ENCODE results near the gene AATF.

Gene AATF

DNA sequence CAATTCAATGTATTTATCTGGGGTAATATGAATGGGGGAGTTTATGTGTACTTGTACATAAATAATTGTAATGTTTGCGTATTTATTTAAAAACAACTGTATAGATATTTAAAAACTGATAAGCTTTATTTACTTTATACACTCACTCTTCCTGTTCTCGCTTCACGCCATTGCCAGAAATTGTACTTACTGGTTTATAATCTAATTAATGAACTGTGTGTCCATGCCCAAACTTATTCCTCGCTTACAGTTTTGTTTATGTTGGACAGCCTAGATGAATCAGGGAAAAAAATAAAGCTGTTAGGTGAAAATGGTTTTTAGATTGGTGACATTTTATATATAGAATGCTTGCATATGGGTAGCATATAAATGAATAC, 30.8 kb downstream of the AATF start:
- H3K27me3 Mint-ChIP-seq = no peaks in the 10 kb centered on the region
- H3K27ac Mint-ChIP-seq = no peak overlapping the region
- peaks cover 24% of the 10 kb centered on the region for H3K36me3 Mint-ChIP-seq
- no peak overlapping the region for H3K4me3 Mint-ChIP-seq
- no peaks in the 10 kb centered on the region for H3K9me3 Mint-ChIP-seq
- peaks cover 77% of the 10 kb centered on the region for H3K4me1 Mint-ChIP-seq

GRCh38 chr17:36980280-36980761, 31.6 kb downstream of the AATF start:
- Mint-ChIP-seq H3K4me1 (peaks cover 69% of the 10 kb centered on the region), H3K27me3 (no peaks in the 10 kb centered on the region), H3K9me3 (no peaks in the 10 kb centered on the region), H3K4me3 (no peak overlapping the region), H3K36me3 (peaks cover 24% of the 10 kb centered on the region), H3K27ac (no peak overlapping the region)

- H3K36me3 Mint-ChIP-seq = peaks cover 36% of the 10 kb centered on the region
- H3K27ac Mint-ChIP-seq = no peak overlapping the region
- peaks cover 47% of the 10 kb centered on the region for H3K4me1 Mint-ChIP-seq
- H3K27me3 Mint-ChIP-seq = no peaks in the 10 kb centered on the region
- no peaks in the 10 kb centered on the region for H3K9me3 Mint-ChIP-seq
- H3K4me3 Mint-ChIP-seq = no peak overlapping the region
Measured at GRCh38 chr17:36983618-36984017, 34.9 kb downstream of the AATF start.

GRCh38 chr17:36989173-36989572, 40.4 kb downstream of the AATF start:
- Mint-ChIP-seq H3K4me3 (no peak overlapping the region), H3K9me3 (no peaks in the 10 kb centered on the region), H3K36me3 (peaks cover 38% of the 10 kb centered on the region), H3K27ac (no peak overlapping the region), H3K4me1 (peaks cover 18% of the 10 kb centered on the region), H3K27me3 (no peaks in the 10 kb centered on the region)

- Mint-ChIP-seq H3K9me3 (no peaks in the 10 kb centered on the region), H3K4me3 (no peak overlapping the region), H3K4me1 (peaks cover 14% of the 10 kb centered on the region), H3K27me3 (no peaks in the 10 kb centered on the region), H3K27ac (no peak overlapping the region), H3K36me3 (peaks cover 45% of the 10 kb centered on the region)
Measured at GRCh38 chr17:36992701-36993100, 43.9 kb downstream of the AATF start.

GRCh38 chr17:36993227-36993626, 44.5 kb downstream of the AATF start:
- no peak overlapping the region for H3K4me3 Mint-ChIP-seq
- H3K36me3 Mint-ChIP-seq = peaks cover 48% of the 10 kb centered on the region

GRCh38 chr17:36994438-36994837, 45.7 kb downstream of the AATF start:
- Mint-ChIP-seq H3K4me3 (no peak overlapping the region), H3K27me3 (no peaks in the 10 kb centered on the region), H3K27ac (no peak overlapping the region), H3K9me3 (peaks cover 2% of the 10 kb centered on the region), H3K4me1 (peaks cover 19% of the 10 kb centered on the region), H3K36me3 (peaks cover 47% of the 10 kb centered on the region)

More at GRCh38 chr17:36993227-36993626, 44.5 kb downstream of the AATF start:
- Mint-ChIP-seq H3K9me3 (no peaks in the 10 kb centered on the region), H3K4me1 (peaks cover 17% of the 10 kb centered on the region), H3K27ac (no peak overlapping the region), H3K27me3 (no peaks in the 10 kb centered on the region)

GRCh38 chr17:36999471-36999870, 50.7 kb downstream of the AATF start:
- H3K9me3 Mint-ChIP-seq = peaks cover 16% of the 10 kb centered on the region
- H3K4me3 Mint-ChIP-seq = no peak overlapping the region
- peaks cover 60% of the 10 kb centered on the region for H3K36me3 Mint-ChIP-seq
- H3K27ac Mint-ChIP-seq = peak overlapping the region; percentile 32
- H3K4me1 Mint-ChIP-seq = peaks cover 13% of the 10 kb centered on the region
- H3K27me3 Mint-ChIP-seq = no peaks in the 10 kb centered on the region

DNA sequence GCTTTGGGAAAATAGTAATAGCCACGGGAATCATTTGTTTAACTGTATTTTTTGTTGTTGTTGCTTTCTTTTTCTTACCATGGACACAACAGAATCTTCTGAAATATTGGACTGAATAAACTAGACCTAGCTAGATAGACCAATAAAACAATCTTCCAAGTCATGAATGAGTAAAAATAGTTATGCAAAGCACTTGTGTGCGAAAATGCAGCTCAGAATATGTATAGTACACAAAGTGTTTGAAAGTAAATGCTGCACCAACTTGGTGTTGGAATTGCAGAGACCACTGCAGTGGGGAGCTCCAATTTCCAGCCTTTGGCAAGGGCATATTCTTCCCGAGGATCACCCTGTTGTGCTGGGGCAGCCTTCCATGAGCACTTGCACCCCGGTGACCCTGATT, 68.0 kb downstream of the AATF start:
- Mint-ChIP-seq H3K9me3 (no peaks in the 10 kb centered on the region), H3K27ac (no peak overlapping the region), H3K4me3 (no peak overlapping the region), H3K36me3 (peaks cover 15% of the 10 kb centered on the region), H3K4me1 (peaks cover 20% of the 10 kb centered on the region), H3K27me3 (no peaks in the 10 kb centered on the region)

- peaks cover 20% of the 10 kb centered on the region for H3K4me1 Mint-ChIP-seq
- peaks cover 15% of the 10 kb centered on the region for H3K36me3 Mint-ChIP-seq
- H3K4me3 Mint-ChIP-seq = no peak overlapping the region
- no peaks in the 10 kb centered on the region for H3K27me3 Mint-ChIP-seq
- no peaks in the 10 kb centered on the region for H3K9me3 Mint-ChIP-seq
- H3K27ac Mint-ChIP-seq = no peak overlapping the region
Measured at GRCh38 chr17:37017404-37017803, 68.7 kb downstream of the AATF start.

DNA sequence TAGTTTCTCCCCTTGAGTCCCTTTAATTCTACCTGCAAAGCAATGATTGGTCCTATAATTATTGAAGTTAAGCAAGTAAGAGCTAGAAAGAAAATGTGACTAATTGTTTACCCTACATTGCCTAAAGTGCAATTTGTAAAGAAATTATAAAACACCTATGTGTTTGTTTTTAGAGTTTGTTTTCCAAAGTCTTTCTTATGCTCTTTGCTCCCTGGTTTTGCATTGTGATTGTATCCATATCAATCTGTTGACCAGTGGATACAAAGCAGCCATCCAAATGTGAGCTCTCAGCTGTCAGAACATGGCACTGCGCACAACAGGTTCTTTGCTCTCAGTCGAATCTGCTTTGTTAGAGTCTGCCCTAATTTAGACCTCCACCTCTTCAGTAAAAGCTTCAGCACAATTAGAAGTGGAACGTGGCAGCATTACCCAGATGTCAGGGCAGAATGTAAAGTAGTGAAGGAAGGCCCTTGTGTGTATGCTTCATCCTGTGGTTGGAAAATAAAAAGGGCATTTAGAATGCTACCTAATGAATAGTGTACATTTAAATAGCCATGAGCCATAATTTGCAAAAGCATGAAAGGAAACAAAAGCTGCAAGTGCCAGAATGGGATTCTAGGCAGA, 70.5 kb downstream of the AATF start:
- Mint-ChIP-seq H3K27me3 (no peaks in the 10 kb centered on the region), H3K4me3 (no peak overlapping the region), H3K36me3 (peaks cover 16% of the 10 kb centered on the region), H3K4me1 (peaks cover 11% of the 10 kb centered on the region), H3K9me3 (no peaks in the 10 kb centered on the region), H3K27ac (no peak overlapping the region)

GRCh38 chr17:37019741-37020129, 71.0 kb downstream of the AATF start:
- peaks cover 11% of the 10 kb centered on the region for H3K4me1 Mint-ChIP-seq
- H3K36me3 Mint-ChIP-seq = peaks cover 18% of the 10 kb centered on the region
- no peaks in the 10 kb centered on the region for H3K27me3 Mint-ChIP-seq

GRCh38 chr17:37024181-37024637, 75.5 kb downstream of the AATF start:
- Mint-ChIP-seq H3K4me1 (peaks cover 9% of the 10 kb centered on the region), H3K36me3 (peaks cover 14% of the 10 kb centered on the region), H3K4me3 (no peak overlapping the region), H3K27ac (no peak overlapping the region), H3K9me3 (no peaks in the 10 kb centered on the region), H3K27me3 (no peaks in the 10 kb centered on the region)

More at GRCh38 chr17:37019741-37020129, 71.0 kb downstream of the AATF start:
- Mint-ChIP-seq H3K27ac (no peak overlapping the region), H3K4me3 (no peak overlapping the region), H3K9me3 (no peaks in the 10 kb centered on the region)

GRCh38 chr17:37025238-37025637, 76.5 kb downstream of the AATF start:
- H3K4me3 Mint-ChIP-seq = no peak overlapping the region
- H3K36me3 Mint-ChIP-seq = peaks cover 14% of the 10 kb centered on the region
- no peaks in the 10 kb centered on the region for H3K27me3 Mint-ChIP-seq
- peak overlapping the region; percentile 43 for H3K27ac Mint-ChIP-seq
- H3K4me1 Mint-ChIP-seq = peaks cover 9% of the 10 kb centered on the region
- H3K9me3 Mint-ChIP-seq = no peaks in the 10 kb centered on the region

- H3K36me3 Mint-ChIP-seq = peaks cover 11% of the 10 kb centered on the region
- H3K27ac Mint-ChIP-seq = no peak overlapping the region
- peaks cover 9% of the 10 kb centered on the region for H3K4me1 Mint-ChIP-seq
- H3K4me3 Mint-ChIP-seq = no peak overlapping the region
- H3K9me3 Mint-ChIP-seq = no peaks in the 10 kb centered on the region
- H3K27me3 Mint-ChIP-seq = no peaks in the 10 kb centered on the region
Measured at GRCh38 chr17:37025847-37026530, 77.2 kb downstream of the AATF start.

DNA sequence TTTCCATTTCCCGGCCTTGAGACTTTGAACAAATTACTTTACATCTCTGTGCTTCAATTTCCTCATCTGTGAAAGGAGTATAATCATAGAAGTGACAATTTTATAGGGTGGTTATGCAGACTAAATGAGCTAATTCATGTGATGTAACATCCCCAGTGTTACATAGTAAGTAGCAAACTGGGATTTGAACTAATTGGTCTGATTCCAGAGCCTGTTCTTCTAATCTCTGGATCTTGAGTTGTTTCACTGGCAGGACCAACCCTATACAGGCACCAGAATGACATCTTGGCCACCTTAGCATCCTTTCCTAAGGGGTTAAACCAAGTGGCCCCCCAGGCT, 77.7 kb downstream of the AATF start:
- Mint-ChIP-seq H3K36me3 (peaks cover 11% of the 10 kb centered on the region), H3K9me3 (no peaks in the 10 kb centered on the region), H3K4me3 (no peak overlapping the region), H3K27ac (no peak overlapping the region), H3K27me3 (no peaks in the 10 kb centered on the region), H3K4me1 (peaks cover 9% of the 10 kb centered on the region)

Measured in activated naive CD4-positive, alpha-beta T cell treated with anti-CD3 and anti-CD28 coated beads, Interleukin-2, amount 50 U/mL, for 24 hours (primary cell).